MG63 (cell line): ENCODE data around the gene AMHR2. TPM values are rescaled to one million over a fixed set of nuclear protein-coding genes. Genes with fewer than 3 reads are reported as not detected.
"Not testable (repeated sequence)": the region's sequence is repeated elsewhere in the genome, so short reads cannot be mapped to it uniquely, and the experiment has no call there.

Experiments
- DNase-seq: peaks from one replicate; pipeline ENCODE4 v3.0.0-alpha.2; 2020
- H3K27me3 ChIP-seq: fragments of 250-450 bp; sonication (Bioruptor Pico); 2 replicates; pipeline ENCODE4 v1.5.1; 2020; ENCODE audit warnings: mild to moderate bottlenecking, moderate library complexity
- H3K36me3 ChIP-seq: fragments of 250-450 bp; sonication (Bioruptor Pico); 2 replicates; pipeline ENCODE4 v1.5.1; 2020; ENCODE audit warnings: mild to moderate bottlenecking, moderate library complexity
- H3K4me3 ChIP-seq: fragments of 250-450 bp; sonication (Bioruptor Pico); 2 replicates; pipeline ENCODE4 v1.5.1; 2020; ENCODE audit warnings: mild to moderate bottlenecking, moderate library complexity
- H3K9me3 ChIP-seq: fragments of 250-450 bp; sonication (Bioruptor Pico); 2 replicates; pipeline ENCODE4 v1.5.1; 2020; ENCODE audit warnings: mild to moderate bottlenecking, moderate library complexity
- total RNA-seq: library from RNA; depleted of rRNA; stranded (reverse); fragments of >200 nt; shearing (Covaris generic); gene quantifications from 2 replicates; pipeline ENCODE4 v1.2.3, GENCODE V29; 2014; ENCODE audit warnings: low replicate concordance; rRNA removed

Gene AMHR2
- not detected in 2 replicates for total RNA-seq

- H3K27me3 ChIP-seq: no peaks in the 10 kb centered on the region
- no peak within 1 kb of the TSS for H3K4me3 ChIP-seq
- H3K9me3 ChIP-seq: no peaks in the 10 kb centered on the region
- H3K36me3 ChIP-seq: no peaks in the 10 kb centered on the region
- DNase-seq: no peak
Observed at GRCh38 chr12:53423597-53423996, at the start of gene AMHR2. Gene AMHR2 (plus strand): TSS chr12:53423855. CDS start chr12:53423935, 80 bp downstream.

GRCh38 chr12:53374277-53374676 is 49.4 kb upstream of the AMHR2 start:
- not testable (repeated sequence) for H3K27me3 ChIP-seq, H3K4me3 ChIP-seq, DNase-seq, H3K36me3 ChIP-seq, H3K9me3 ChIP-seq

DNA sequence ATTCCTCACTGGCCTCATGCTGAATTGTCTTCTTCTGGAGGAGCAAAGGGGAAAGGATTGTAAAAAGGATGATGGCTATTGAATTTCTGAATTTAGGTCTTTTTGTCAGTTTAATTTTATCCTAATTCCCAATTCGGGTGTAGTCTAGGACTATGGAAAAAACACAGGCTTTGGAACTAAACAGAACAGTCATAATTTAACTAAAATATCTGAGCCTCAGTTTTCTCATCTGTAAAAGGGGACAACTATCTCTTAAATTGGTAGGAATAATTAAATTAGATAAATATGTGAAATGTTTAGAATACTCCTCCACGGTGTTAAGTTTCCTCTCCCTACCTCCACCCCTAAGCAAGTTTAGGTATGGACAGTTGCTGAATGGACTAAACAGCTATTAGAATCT is 46.9 kb upstream of the AMHR2 start:
- H3K27me3 ChIP-seq: no peaks in the 10 kb centered on the region
- H3K4me3 ChIP-seq: no peak overlapping the region
- H3K36me3 ChIP-seq: peaks cover 8% of the 10 kb centered on the region
- no peaks in the 10 kb centered on the region for H3K9me3 ChIP-seq
- no peak for DNase-seq

- peaks cover 22% of the 10 kb centered on the region for H3K36me3 ChIP-seq
- H3K4me3 ChIP-seq: no peak overlapping the region
- H3K9me3 ChIP-seq: no peaks in the 10 kb centered on the region
- DNase-seq: no peak
- no peaks in the 10 kb centered on the region for H3K27me3 ChIP-seq
Observed at GRCh38 chr12:53378222-53378621, 45.4 kb upstream of the AMHR2 start.

GRCh38 chr12:53378724-53379388 is 44.8 kb upstream of the AMHR2 start:
- H3K36me3 ChIP-seq: peaks cover 27% of the 10 kb centered on the region
- H3K27me3 ChIP-seq: no peaks in the 10 kb centered on the region
- H3K4me3 ChIP-seq: peak overlapping the region; percentile 53
- no peaks in the 10 kb centered on the region for H3K9me3 ChIP-seq
- DNase-seq: no peak

DNA sequence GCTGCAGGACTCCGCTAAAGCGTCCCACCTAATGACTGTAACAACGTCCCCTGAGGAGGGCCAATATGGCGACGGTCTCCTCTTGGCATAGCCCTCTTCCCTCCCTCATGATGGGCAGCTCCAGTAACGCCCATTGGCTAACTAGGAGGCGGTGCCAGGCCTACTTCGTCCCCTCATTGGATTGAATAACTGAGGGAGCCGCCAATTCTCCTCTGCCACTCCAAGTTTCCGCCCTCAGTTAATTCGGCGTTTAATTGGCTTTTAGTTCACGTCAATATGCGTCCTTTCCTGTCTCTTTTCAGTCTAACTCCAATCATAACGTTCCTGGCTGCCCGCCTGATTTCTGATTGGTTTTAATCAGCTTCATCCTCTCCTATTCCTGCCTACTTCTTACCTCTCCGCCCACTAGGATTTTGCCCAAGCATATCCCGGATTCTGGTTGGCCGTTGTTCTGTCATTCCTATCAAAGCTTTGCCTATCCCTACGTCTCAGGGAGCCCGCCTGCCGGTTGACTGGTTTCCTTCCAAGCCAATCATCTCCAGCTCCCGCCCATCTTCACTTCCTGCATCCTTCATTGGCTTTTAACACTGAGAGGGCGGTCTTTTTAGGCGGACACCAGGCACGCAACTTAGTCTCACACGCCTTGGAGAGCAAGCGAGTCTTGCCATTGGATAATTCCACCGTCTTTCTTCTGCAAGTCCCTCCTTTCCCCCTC is 44.1 kb upstream of the AMHR2 start:
- Histone ChIP-seq H3K4me3 (peak overlapping the region; percentile 53), H3K27me3 (no peaks in the 10 kb centered on the region), H3K9me3 (no peaks in the 10 kb centered on the region), H3K36me3 (peaks cover 31% of the 10 kb centered on the region)
- peak; percentile 99 for DNase-seq

GRCh38 chr12:53380104-53380793 is 43.4 kb upstream of the AMHR2 start, which contains the start of gene SP1:
Gene SP1 (plus strand): TSS chr12:53380176. CDS start chr12:53380292, 116 bp downstream.
- peak within 1 kb of the TSS; percentile 53 for H3K4me3 ChIP-seq
- DNase-seq: peak; percentile 93
- H3K36me3 ChIP-seq: peaks cover 36% of the 10 kb centered on the region
- no peaks in the 10 kb centered on the region for H3K9me3 ChIP-seq
- no peaks in the 10 kb centered on the region for H3K27me3 ChIP-seq

DNA sequence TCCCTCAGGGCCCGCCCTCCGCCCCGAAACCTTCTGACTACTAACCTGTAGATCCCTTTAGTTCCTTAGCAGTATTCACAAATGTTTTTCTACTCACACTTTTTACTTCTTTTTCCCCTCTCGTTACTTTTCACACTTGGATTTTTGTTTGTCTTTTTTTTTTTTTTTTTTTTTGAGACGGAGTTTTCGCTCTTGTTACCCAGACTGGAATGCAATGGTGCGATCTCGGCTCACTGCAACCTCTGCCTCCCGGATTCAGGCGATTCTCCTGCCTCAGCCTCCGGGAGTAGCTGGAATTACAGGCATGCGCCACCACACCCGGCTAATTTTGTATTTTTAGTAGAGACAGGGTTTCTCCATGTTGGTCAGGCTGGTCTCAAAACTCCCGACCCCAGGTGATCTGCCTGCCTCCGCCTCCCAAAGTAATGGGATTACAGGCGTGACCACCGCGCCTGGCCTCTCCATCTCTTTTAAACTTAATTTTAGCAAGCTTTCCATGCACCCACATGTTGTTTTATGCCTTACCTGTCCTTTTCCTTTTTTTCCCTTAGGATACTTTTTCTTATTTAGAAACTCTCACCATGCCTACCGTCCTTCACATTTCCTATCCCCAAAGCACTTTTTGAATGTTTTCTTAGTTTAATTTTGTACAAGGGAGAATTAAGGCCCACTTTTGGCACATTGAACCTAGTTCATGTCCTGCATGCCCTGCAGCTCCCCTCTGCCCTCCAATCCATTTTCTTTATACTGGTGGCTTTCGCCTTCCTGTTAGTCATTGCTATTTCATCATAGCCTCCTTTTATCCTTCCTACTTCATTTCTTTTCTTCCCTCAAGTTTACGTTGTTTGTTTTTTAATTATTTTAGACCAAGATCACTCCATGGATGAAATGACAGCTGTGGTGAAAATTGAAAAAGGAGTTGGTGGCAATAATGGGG is 42.6 kb upstream of the AMHR2 start:
- peaks cover 43% of the 10 kb centered on the region for H3K36me3 ChIP-seq
- peak overlapping the region; percentile 50 for H3K4me3 ChIP-seq
- no peak for DNase-seq
- H3K9me3 ChIP-seq: no peaks in the 10 kb centered on the region
- H3K27me3 ChIP-seq: no peaks in the 10 kb centered on the region

GRCh38 chr12:53381731-53382630 is 41.7 kb upstream of the AMHR2 start:
- H3K4me3 ChIP-seq: peak overlapping the region; percentile 50
- peaks cover 50% of the 10 kb centered on the region for H3K36me3 ChIP-seq
- peak; percentile 75 for DNase-seq

GRCh38 chr12:53383258-53383657 is 40.4 kb upstream of the AMHR2 start:
- peaks cover 53% of the 10 kb centered on the region for H3K36me3 ChIP-seq
- DNase-seq: no peak
- no peaks in the 10 kb centered on the region for H3K9me3 ChIP-seq
- H3K27me3 ChIP-seq: no peaks in the 10 kb centered on the region
- peak overlapping the region; percentile 14; the same call in 1 of the 2 replicates for H3K4me3 ChIP-seq

More at GRCh38 chr12:53381731-53382630, 41.7 kb upstream of the AMHR2 start:
- H3K9me3 ChIP-seq: no peaks in the 10 kb centered on the region
- H3K27me3 ChIP-seq: no peaks in the 10 kb centered on the region

DNA sequence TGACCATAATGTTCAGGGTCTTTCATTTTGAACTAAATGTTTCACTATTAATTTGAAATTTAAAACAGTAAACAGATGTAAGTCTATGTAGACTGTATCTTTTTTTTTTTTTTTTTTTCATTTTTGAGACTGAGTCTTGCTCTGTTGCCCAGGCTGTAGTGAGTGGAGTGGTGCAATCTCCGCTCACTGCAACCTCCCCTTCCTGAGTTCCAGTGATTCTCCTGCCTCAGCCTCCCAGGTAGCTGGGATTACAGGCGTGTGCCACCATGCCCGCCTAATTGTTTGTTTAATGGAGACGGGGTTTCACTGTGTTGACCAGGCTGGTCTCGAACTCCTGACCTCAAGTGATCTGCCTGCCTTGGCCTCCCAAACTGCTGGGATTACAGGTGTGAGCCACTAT is 37.3 kb upstream of the AMHR2 start:
- H3K36me3 ChIP-seq: peaks cover 61% of the 10 kb centered on the region
- H3K4me3 ChIP-seq, DNase-seq, H3K27me3 ChIP-seq, H3K9me3 ChIP-seq: not testable (repeated sequence)

DNA sequence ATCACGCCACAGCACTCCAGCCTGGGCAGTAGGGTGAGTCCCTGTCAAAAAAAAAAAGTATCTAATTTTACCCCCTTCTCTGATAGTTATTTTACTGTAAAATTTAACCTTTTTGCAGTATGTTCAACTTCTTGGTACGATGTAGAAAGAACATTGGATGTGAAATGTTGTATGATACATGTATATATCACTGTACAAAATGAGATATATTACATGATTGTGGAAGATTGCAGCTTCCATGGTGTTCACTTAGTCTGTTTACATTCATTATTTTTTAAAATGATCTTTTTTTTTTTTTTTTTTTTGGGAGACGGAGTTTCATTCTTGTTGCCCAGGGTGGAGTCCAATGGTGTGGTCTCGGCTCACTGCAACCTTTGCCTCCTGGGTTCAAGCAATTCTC is 34.7 kb upstream of the AMHR2 start:
- no peak for DNase-seq
- no peaks in the 10 kb centered on the region for H3K27me3 ChIP-seq
- H3K4me3 ChIP-seq: no peak overlapping the region
- peaks cover 42% of the 10 kb centered on the region for H3K36me3 ChIP-seq
- H3K9me3 ChIP-seq: no peaks in the 10 kb centered on the region

DNA sequence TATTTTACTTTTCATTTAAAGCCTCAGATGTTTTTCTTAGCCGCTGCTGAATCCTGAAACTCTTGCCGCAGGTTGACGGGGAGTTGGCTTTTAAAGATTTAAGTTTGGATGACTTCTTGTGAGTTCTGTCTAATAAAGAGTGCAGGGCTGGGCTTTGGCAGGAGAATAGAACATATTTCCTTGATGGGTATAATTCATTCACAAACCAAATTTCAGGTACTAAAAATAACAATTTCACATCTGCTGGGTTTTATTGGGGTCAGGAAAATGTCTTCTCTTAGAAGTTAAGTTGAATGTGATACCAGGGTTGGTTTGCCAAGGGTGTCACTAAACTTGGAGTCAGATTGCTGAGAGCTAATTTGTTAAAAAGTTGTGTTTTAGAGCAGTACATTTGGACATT is 34.0 kb upstream of the AMHR2 start:
- Histone ChIP-seq H3K4me3 (no peak overlapping the region), H3K27me3 (no peaks in the 10 kb centered on the region), H3K9me3 (no peaks in the 10 kb centered on the region), H3K36me3 (peaks cover 37% of the 10 kb centered on the region)
- DNase-seq: no peak

DNA sequence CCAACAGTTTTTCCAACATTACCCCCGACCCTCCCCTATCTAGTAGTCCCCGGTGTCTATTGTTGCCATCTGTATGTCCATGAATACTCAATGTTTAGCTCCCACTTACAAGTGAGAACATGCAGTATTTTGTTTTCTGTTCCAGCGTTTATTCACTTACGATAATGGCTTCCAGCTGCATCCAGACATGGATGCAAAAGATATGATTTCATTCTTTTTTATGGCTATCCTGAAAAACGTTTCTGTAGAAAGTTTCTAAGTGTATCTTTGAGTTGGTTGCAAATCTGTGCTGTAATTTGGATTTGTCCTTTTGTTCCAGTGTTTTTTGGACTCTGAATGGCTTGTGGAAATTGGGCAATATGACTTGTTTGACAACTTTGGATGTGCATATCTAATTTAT is 31.9 kb upstream of the AMHR2 start:
- no peaks in the 10 kb centered on the region for H3K27me3 ChIP-seq
- H3K4me3 ChIP-seq: no peak overlapping the region

GRCh38 chr12:53399896-53400295 is 23.8 kb upstream of the AMHR2 start:
- no peaks in the 10 kb centered on the region for H3K9me3 ChIP-seq
- no peaks in the 10 kb centered on the region for H3K27me3 ChIP-seq
- no peak for DNase-seq
- peaks cover 20% of the 10 kb centered on the region for H3K36me3 ChIP-seq
- no peak overlapping the region for H3K4me3 ChIP-seq

More for the DNA sequence above, 31.9 kb upstream of the AMHR2 start:
- DNase-seq: no peak
- peaks cover 23% of the 10 kb centered on the region for H3K36me3 ChIP-seq
- H3K9me3 ChIP-seq: no peaks in the 10 kb centered on the region
